Prostate gland (tissue), 2 donors: Measurements from ENCODE around the gene SBNO2.

Source experiments
- POLR2A ChIP-seq: fragments of 450-650 bp; IDR thresholded peaks from one replicate; pipeline ENCODE4 v1.6.1; 2016; ENCODE audit warnings: antibody characterized with exemption, mild to moderate bottlenecking
- POLR2AphosphoS5 ChIP-seq: sonication (generic); formaldehyde crosslinking; IDR thresholded peaks from one replicate; pipeline ENCODE4 v1.6.1; 2017; ENCODE audit warnings: antibody characterized with exemption
- TF ChIP-seq, protein P1 (sequence below), 4 experiments: fragments of 200-600 bp in 2 of 4; fragments of 450-650 bp in 2 of 4; sonication (generic) in 2 of 4; IDR thresholded peaks; 1 replicate in 3 of 4; 2 replicates in 1 of 4; pipeline ENCODE4 v1.5.1; 2016 to 2019; ENCODE audit warnings: antibody characterized with exemption in 4 of 4, mild to moderate bottlenecking in 2 of 4, moderate library complexity in 2 of 4

DNA sequence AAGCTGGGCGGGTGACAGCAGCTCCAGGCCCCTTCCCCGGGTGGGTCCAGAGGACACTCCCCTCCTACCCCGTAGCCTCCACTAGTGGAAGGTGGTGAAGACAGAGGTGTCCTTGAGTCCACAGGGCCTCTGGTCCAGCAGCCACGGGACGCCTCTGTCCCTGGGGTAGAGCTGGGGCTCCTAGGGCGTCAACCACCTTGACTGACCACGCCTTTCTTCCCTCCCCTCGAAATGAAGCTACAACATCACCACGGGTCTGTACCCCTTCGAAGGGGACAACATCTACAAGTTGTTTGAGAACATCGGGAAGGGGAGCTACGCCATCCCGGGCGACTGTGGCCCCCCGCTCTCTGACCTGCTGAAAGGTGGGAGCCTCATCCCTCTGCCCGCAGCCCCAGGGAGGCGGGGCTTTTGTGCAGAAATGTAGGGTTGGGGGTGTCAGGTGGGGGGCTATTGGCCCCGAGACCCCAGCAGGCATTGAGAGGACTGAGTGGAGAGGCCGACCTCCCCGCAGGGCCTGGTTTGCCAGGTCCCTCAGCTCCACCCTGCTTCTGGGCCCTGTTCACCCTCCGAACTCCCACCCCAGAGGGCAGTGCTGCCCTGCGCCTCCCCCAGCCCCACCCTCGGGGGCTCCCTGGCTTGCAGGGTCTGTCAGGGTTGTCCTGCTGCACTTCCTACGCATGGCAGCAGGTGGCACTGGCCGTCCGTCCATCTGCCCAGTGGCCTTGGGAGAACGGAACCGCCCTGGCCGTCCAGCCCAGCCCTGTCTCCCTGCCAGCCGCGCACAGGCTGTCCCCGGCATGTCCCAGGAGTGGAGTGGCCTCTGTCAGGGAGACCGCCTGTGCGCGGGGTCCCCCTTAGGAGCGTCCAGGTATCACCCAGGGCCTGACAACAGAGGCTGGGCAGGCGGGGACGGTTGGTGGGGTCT, 47.2 kb upstream of the SBNO2 start:
- TF ChIP-seq POLR2A, result no peak
- TF ChIP-seq, protein P1, sequence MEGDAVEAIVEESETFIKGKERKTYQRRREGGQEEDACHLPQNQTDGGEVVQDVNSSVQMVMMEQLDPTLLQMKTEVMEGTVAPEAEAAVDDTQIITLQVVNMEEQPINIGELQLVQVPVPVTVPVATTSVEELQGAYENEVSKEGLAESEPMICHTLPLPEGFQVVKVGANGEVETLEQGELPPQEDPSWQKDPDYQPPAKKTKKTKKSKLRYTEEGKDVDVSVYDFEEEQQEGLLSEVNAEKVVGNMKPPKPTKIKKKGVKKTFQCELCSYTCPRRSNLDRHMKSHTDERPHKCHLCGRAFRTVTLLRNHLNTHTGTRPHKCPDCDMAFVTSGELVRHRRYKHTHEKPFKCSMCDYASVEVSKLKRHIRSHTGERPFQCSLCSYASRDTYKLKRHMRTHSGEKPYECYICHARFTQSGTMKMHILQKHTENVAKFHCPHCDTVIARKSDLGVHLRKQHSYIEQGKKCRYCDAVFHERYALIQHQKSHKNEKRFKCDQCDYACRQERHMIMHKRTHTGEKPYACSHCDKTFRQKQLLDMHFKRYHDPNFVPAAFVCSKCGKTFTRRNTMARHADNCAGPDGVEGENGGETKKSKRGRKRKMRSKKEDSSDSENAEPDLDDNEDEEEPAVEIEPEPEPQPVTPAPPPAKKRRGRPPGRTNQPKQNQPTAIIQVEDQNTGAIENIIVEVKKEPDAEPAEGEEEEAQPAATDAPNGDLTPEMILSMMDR (IDR thresholded peaks at IDR 0.05), result peak; percentile 10 to 64 (median 42)
- TF ChIP-seq POLR2AphosphoS5, result no peak
